Measurements from ENCODE around the gene BTAF1.

DNA sequence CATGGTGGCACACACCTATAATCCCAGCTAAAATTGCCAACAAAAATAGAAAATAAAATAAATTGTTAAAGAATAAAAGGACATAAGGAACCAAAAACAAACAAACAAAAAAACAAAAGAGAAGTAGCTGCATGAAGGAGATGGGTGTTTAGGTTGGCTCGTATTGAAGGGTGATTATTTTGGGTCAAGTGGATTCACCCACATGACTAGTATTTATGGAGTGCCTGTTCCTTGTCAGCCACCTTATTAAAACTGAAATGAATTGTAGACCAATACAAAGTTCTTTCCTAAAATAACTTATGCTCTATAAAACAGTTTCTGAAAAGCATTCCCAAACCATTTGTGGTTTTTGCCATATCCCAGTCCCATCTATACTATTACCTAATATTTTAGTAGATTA lies 138.7 kb downstream of the BTAF1 start:
- TF ChIP-seq, protein P1, sequence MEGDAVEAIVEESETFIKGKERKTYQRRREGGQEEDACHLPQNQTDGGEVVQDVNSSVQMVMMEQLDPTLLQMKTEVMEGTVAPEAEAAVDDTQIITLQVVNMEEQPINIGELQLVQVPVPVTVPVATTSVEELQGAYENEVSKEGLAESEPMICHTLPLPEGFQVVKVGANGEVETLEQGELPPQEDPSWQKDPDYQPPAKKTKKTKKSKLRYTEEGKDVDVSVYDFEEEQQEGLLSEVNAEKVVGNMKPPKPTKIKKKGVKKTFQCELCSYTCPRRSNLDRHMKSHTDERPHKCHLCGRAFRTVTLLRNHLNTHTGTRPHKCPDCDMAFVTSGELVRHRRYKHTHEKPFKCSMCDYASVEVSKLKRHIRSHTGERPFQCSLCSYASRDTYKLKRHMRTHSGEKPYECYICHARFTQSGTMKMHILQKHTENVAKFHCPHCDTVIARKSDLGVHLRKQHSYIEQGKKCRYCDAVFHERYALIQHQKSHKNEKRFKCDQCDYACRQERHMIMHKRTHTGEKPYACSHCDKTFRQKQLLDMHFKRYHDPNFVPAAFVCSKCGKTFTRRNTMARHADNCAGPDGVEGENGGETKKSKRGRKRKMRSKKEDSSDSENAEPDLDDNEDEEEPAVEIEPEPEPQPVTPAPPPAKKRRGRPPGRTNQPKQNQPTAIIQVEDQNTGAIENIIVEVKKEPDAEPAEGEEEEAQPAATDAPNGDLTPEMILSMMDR (IDR thresholded peaks at IDR 0.05; ENCODE audit: poor library complexity), result no peak
- no peak for TF ChIP-seq EZH2phosphoT487 (IDR thresholded peaks at IDR 0.05; ENCODE audit: low read depth, severe bottlenecking, unreplicated experiment)
- TF ChIP-seq EZH2 (IDR thresholded peaks at IDR 0.05; ENCODE audit: borderline replicate concordance), result no peak

All from hepatocyte (in vitro differentiated cells).